Spleen (tissue), 11 donors: ENCODE data around the gene ZMYND8. TPM values are rescaled to one million over a fixed set of nuclear protein-coding genes. Genes with fewer than 3 reads are reported as not detected.

Source experiments
- DNase-seq: peaks from one replicate; pipeline ENCODE4 v3.0.0-alpha.2; 2020
- H3K27ac ChIP-seq, 8 donors: fragments of 200-600 bp; sonication (generic) in 7 of 8; 1 replicate in 4 of 8; 2 replicates in 4 of 8; pipeline versions ENCODE4 v1.5.0 to v1.8.0; 2016 to 2021; ENCODE audit warnings: inconsistent platforms in 4 of 8, mild to moderate bottlenecking in 4 of 8, moderate library complexity in 1 of 8
- H3K27me3 ChIP-seq, 7 donors: fragments of 200-600 bp; sonication (generic) in 6 of 7; replicated peaks in 1 of 7; 1 replicate in 4 of 7; 2 replicates in 3 of 7; pipeline versions ENCODE4 v1.5.0 to v1.8.0; 2016 to 2021; ENCODE audit warnings: inconsistent platforms in 3 of 7, mild to moderate bottlenecking in 1 of 7
- H3K36me3 ChIP-seq, 6 donors: fragments of 200-600 bp; sonication (generic) in 5 of 6; 1 replicate in 4 of 6; 2 replicates in 2 of 6; pipeline versions ENCODE4 v1.5.0 to v1.8.0; 2016 to 2021; ENCODE audit warnings: inconsistent platforms in 2 of 6
- H3K4me1 ChIP-seq, 6 donors: fragments of 200-600 bp; sonication (generic) in 5 of 6; 1 replicate in 3 of 6; 2 replicates in 3 of 6; pipeline versions ENCODE4 v1.5.0 to v1.8.0; 2016 to 2021; ENCODE audit warnings: inconsistent platforms in 3 of 6
- H3K4me3 ChIP-seq, 8 donors: fragments of 200-600 bp; sonication (generic) in 7 of 8; 1 replicate in 4 of 8; 2 replicates in 4 of 8; pipeline versions ENCODE4 v1.5.0 to v1.8.0; 2016 to 2021; ENCODE audit warnings: inconsistent platforms in 4 of 8, mild to moderate bottlenecking in 4 of 8, moderate library complexity in 2 of 8
- H3K9me3 ChIP-seq, 8 donors: fragments of 200-600 bp; sonication (generic) in 7 of 8; 1 replicate in 4 of 8; 2 replicates in 4 of 8; pipeline versions ENCODE4 v1.5.0 to v1.8.0; 2016 to 2021; ENCODE audit warnings: inconsistent platforms in 4 of 8
- POLR2A ChIP-seq, 3 donors: fragments of 450-650 bp; IDR thresholded peaks; one replicate each; pipeline ENCODE4 v1.5.1; 2017; ENCODE audit warnings: antibody characterized with exemption in 3 of 3, mild to moderate bottlenecking in 1 of 3
- POLR2AphosphoS5 ChIP-seq, 3 donors: sonication (generic); formaldehyde crosslinking; IDR thresholded peaks; one replicate each; pipeline ENCODE4 v1.5.1; 2017; ENCODE audit warnings: antibody characterized with exemption in 3 of 3
- WGBS, 5 donors: extraction: QIAGEN DNeasy Blood & Tissue Kit in 3 of 5; methylation state at CpG; one replicate each; pipeline versions ENCODE4 v1.1.5 to v1.1.7; 2013 to 2018; 5-methylcytosine and 5-hydroxymethylcytosine counted together
- intact Hi-C: fragments of 100-400 bp; cut with DNase I; formaldehyde crosslinking; loops from one replicate; pipeline ENCODE4 v1.15.0; 2023; ENCODE audit warnings: low total_unique reads
- polyA plus RNA-seq, 3 donors: library from polyadenylated mRNA; stranded (reverse); fragments of 200-250 nt; gene quantifications; one replicate each; pipeline ENCODE4 v1.2.1, GENCODE V29; 2013
- total RNA-seq, 7 donors: library from RNA; depleted of rRNA in 3 of 7; stranded (reverse); fragments of >200 nt in 3 of 7; fragmentation: NEBNext Ultra II Directional in 4 of 7; extraction: Animal tissue kit (Norgen Biotek cat#: 25700) in 4 of 7; gene quantifications; one replicate each; pipeline versions ENCODE4 v1.1.0 to v1.2.1, GENCODE V29; 2016 to 2021
- TF ChIP-seq, protein P1 (sequence below), 11 experiments: fragments of 200-600 bp in 7 of 11; fragments of 450-650 bp in 4 of 11; sonication (generic) in 4 of 11; IDR thresholded peaks in 8 of 11; conservative IDR thresholded peaks in 3 of 11; 1 replicate in 7 of 11; 2 replicates in 4 of 11; pipeline versions ENCODE4 v1.4.0 to v1.8.0; 2016 to 2021; ENCODE audit warnings: antibody characterized with exemption in 11 of 11, inconsistent platforms in 4 of 11, mild to moderate bottlenecking in 1 of 11
- donor health status: healthy with polysubstance abuse.
- donor health status: DM: no; HTN: no; CAD: no; lungs with moderate emphysema.
- donor health status: DM: no; HTN: no; CAD: no.
- donor health status: Bipolar disorder and iron deficiency.
- donor health status: healthy.
- donor health status: DM: no; HTN: no; CAD: no.
- donor health status: DM: yes; HTN: yes; CAD: no.

Gene ZMYND8
- total and polyA plus RNA-seq, 10 donors: 12.5 to 64.0 (median 46.8) TPM

DNA sequence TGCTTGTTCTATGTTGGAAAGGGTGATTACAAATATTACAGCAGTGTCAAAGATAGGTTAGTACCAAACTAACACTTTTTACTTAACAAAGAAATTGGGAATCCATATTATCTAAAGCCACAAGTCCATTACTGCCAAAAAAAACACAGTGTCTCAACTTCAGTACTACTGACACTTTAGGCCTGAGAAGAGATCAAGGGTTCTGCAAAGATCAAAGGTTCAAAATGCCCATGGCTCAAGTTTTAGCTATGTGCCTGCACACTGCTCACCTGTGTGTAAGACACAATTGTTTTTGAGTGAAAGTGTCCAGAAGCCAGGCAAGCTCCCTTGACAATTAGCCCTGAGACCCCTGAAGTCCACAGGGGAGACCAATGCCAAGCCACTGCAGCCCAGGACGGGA lies 132.6 kb downstream of the ZMYND8 start:
- Histone ChIP-seq H3K4me1 (peaks cover 0 to 22% (median 0%) of the 10 kb centered on the region in 6 donors), H3K36me3 (peaks cover 2 to 100% (median 92%) of the 10 kb centered on the region in 6 donors), H3K27me3 (no peaks in the 10 kb centered on the region), H3K9me3 (no peaks in the 10 kb centered on the region), H3K4me3 (no peak overlapping the region), H3K27ac (peak overlapping the region in 2 of 8 donors; percentile 46 to 66)
- TF ChIP-seq, protein P1, sequence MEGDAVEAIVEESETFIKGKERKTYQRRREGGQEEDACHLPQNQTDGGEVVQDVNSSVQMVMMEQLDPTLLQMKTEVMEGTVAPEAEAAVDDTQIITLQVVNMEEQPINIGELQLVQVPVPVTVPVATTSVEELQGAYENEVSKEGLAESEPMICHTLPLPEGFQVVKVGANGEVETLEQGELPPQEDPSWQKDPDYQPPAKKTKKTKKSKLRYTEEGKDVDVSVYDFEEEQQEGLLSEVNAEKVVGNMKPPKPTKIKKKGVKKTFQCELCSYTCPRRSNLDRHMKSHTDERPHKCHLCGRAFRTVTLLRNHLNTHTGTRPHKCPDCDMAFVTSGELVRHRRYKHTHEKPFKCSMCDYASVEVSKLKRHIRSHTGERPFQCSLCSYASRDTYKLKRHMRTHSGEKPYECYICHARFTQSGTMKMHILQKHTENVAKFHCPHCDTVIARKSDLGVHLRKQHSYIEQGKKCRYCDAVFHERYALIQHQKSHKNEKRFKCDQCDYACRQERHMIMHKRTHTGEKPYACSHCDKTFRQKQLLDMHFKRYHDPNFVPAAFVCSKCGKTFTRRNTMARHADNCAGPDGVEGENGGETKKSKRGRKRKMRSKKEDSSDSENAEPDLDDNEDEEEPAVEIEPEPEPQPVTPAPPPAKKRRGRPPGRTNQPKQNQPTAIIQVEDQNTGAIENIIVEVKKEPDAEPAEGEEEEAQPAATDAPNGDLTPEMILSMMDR (IDR thresholded peaks at IDR 0.05 in 8 of 11, conservative IDR thresholded peaks at IDR 0.05 in 3 of 11): no peak
- TF ChIP-seq POLR2AphosphoS5 (IDR thresholded peaks at IDR 0.05): no peak
- TF ChIP-seq POLR2A (IDR thresholded peaks at IDR 0.05): no peak
- no peak for DNase-seq
- intact Hi-C loops: no loop called here
- 86 to 100% (median 100%) methylated on average over 1 of the region's 1 CpG for WGBS, 5 donors

- no peaks in the 10 kb centered on the region for H3K27me3 ChIP-seq
- no peak overlapping the region for H3K4me3 ChIP-seq
- H3K4me1 ChIP-seq: peaks cover 0 to 22% (median 0%) of the 10 kb centered on the region in 6 donors
- intact Hi-C loops: no loop called here
- WGBS, 5 donors: 90 to 96% (median 93%) methylated on average over 12 of the region's 12 CpGs
- no peak overlapping the region for H3K27ac ChIP-seq
- H3K9me3 ChIP-seq: no peaks in the 10 kb centered on the region
- TF ChIP-seq POLR2A (IDR thresholded peaks at IDR 0.05): no peak
- TF ChIP-seq, protein P1 (IDR thresholded peaks at IDR 0.05 in 8 of 11, conservative IDR thresholded peaks at IDR 0.05 in 3 of 11): no peak
- peaks cover 2 to 100% (median 89%) of the 10 kb centered on the region in 6 donors for H3K36me3 ChIP-seq
- no peak for DNase-seq
Measured at GRCh38 chr20:47222468-47223119, 133.9 kb downstream of the ZMYND8 start.

DNA sequence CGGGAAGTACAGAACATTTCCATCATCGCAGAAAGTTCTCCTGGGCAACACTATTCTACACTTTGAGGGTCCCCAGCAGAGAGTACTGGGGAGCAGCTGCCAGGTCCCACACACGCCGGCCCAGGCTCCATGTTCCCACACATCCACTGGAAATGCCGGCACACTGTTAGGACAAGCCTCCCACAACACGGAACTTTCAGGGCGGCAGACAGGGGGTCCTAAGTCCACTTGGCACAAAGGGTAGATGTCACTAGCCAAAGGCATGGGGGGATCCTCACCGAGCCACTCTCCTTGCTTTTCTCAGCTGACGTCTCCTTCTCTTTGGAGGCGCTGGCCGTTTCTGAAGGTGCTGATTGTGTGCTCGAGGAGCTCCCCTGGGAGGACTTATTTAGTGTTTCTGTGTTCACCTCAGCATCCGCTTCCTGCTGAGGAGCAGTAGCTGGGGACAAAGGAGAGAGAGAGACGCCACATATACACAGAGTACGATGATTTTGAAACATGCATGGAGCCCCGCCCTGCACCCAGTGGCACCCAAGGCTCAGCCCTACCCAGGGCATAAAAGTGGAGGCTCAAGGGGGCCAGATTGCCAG lies 135.4 kb downstream of the ZMYND8 start:
- DNase-seq: no peak

DNA sequence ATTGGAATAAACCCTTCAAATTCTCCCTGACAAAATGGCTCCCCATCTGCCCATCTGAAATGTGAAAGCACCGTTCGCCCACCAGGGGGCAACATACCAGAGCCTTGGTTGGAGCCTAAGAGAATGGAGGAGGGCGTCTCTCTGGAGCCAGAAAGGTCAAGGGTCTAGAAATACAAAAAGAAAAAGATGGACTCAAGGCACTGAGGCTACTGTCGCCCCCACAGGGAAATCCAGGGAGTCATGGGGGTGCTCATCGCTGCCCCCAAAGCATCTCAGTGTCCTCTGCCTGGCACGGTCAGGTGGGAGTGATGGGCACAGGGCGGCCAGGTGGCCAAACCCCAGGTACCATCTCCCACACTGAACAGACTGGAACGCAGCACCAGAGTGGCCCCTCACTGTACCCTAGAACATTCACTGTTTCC lies 136.3 kb downstream of the ZMYND8 start:
- no peak for TF ChIP-seq POLR2A (IDR thresholded peaks at IDR 0.05)
- TF ChIP-seq, protein P1 (IDR thresholded peaks at IDR 0.05 in 8 of 11, conservative IDR thresholded peaks at IDR 0.05 in 3 of 11): peak in 10 of 11 experiments; percentile 25 to 72 (median 45)
- no peaks in the 10 kb centered on the region for H3K9me3 ChIP-seq
- peaks cover 2 to 100% (median 87%) of the 10 kb centered on the region in 6 donors for H3K36me3 ChIP-seq
- H3K4me1 ChIP-seq: peaks cover 0 to 12% (median 0%) of the 10 kb centered on the region in 6 donors
- no peak for DNase-seq
- no peaks in the 10 kb centered on the region for H3K27me3 ChIP-seq
- 92 to 97% (median 95%) methylated on average over 8 of the region's 8 CpGs for WGBS, 5 donors
- no peak overlapping the region for H3K4me3 ChIP-seq
- intact Hi-C loops: no loop called here
- no peak overlapping the region for H3K27ac ChIP-seq

More for the DNA sequence above, 135.4 kb downstream of the ZMYND8 start:
- H3K36me3 ChIP-seq: peaks cover 2 to 100% (median 85%) of the 10 kb centered on the region in 6 donors
- peak overlapping the region in 1 of 8 donors; percentile 13 for H3K27ac ChIP-seq
- 86 to 95% (median 90%) methylated on average over 16 of the region's 16 CpGs for WGBS, 5 donors
- H3K4me3 ChIP-seq: no peak overlapping the region
- H3K9me3 ChIP-seq: no peaks in the 10 kb centered on the region
- H3K4me1 ChIP-seq: peaks cover 0 to 21% (median 0%) of the 10 kb centered on the region in 6 donors
- H3K27me3 ChIP-seq: no peaks in the 10 kb centered on the region
- intact Hi-C loops: no loop called here
- TF ChIP-seq POLR2A (IDR thresholded peaks at IDR 0.05): no peak
